ENCODE data around the gene ATF6B.

The ATF6B gene

GRCh38 chr6:32129297-32130088, 1.4 kb upstream of the ATF6B start:
- DNase-seq, result no peak

- DNase-seq, result no peak
Measured at GRCh38 chr6:32128751-32129296, 778 bp upstream of the ATF6B start.

- no peak for DNase-seq
Measured at GRCh38 chr6:32127409-32127716, 683 bp downstream of the ATF6B start.

- DNase-seq, result no peak
Measured at GRCh38 chr6:32126880-32127279, 1.2 kb downstream of the ATF6B start.

- DNase-seq, result no peak
Measured at GRCh38 chr6:32123681-32124080, 4.4 kb downstream of the ATF6B start.

GRCh38 chr6:32120573-32121059, 7.4 kb downstream of the ATF6B start:
- no peak for DNase-seq

- DNase-seq, result peak; percentile 44 to 74
Measured at GRCh38 chr6:32118782-32119628, 9.0 kb downstream of the ATF6B start.

- DNase-seq, result no peak
Measured at GRCh38 chr6:32117461-32117860, 10.6 kb downstream of the ATF6B start.

- DNase-seq, result no peak
Measured at GRCh38 chr6:32116674-32117073, 11.4 kb downstream of the ATF6B start.

- no peak for DNase-seq
Measured at GRCh38 chr6:32115623-32116022, 12.4 kb downstream of the ATF6B start.

GRCh38 chr6:32114796-32115195, 13.2 kb downstream of the ATF6B start:
- no peak for DNase-seq

GRCh38 chr6:32113386-32114352, 14.4 kb downstream of the ATF6B start:
- no peak for DNase-seq

GRCh38 chr6:32112431-32112980, 15.5 kb downstream of the ATF6B start:
- DNase-seq, result no peak

- DNase-seq, result no peak
Measured at GRCh38 chr6:32111424-32112066, 16.5 kb downstream of the ATF6B start.

- no peak for DNase-seq
Measured at GRCh38 chr6:32110632-32111031, 17.4 kb downstream of the ATF6B start.

GRCh38 chr6:32109765-32110160, 18.3 kb downstream of the ATF6B start:
- no peak for DNase-seq

GRCh38 chr6:32109114-32109764, 18.8 kb downstream of the ATF6B start, which contains the start of gene TNXB:
TSS of gene TNXB (minus strand) at chr6:32109338. CDS start at chr6:32098198, 11,140 bp downstream.
- no peak for DNase-seq

GRCh38 chr6:32108727-32109113, 19.3 kb downstream of the ATF6B start:
- DNase-seq, result no peak

GRCh38 chr6:32108094-32108627, 19.9 kb downstream of the ATF6B start:
- no peak for DNase-seq

GRCh38 chr6:32107406-32107805, 20.6 kb downstream of the ATF6B start:
- no peak for DNase-seq

GRCh38 chr6:32105433-32105832, 22.6 kb downstream of the ATF6B start:
- no peak for DNase-seq

All from NCI-H1930 (cell line).